Measurements from ENCODE around the gene C2orf80. TPM values are rescaled to one million over a fixed set of nuclear protein-coding genes. Genes with fewer than 3 reads are reported as not detected.

Gene C2orf80
- total RNA-seq, 1 donor from 2014 or later = not detected

DNA sequence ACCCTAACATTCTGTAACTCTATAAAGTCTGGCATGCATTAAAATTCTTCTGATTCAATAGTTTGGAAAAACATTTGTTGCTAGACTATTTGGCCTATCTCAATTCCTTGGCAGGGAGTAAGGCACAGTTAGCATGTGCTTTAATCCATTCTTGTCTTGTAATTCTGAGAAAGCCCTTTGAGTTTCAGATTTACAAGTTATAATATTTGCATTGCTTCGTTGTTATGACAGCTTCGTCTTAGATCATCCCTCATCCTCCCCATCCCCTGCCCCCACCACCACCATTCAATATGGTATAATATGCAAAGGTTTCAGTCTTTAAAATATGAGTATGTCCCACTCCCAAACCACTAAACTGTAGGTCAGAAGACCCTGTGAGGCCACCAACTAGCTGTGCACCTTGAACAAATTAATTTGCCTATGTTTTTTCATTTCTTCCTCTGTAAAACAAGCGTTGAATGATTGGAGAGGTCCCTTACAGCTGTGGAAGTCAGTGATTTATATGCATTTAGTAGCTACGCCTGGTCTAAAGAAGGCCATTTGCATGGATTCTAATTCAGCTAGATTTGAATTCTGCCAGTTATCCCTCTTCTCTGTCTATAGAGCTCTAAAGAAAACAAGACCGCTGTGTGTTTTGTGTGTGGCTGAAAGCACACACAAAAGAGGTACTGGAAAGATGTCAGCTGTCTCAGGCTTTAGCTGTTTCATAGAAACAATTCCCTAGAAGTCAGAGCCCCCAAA, 591 bp downstream of the C2orf80 start:
- Histone ChIP-seq H3F3A (ENCODE audit: low read depth) (peaks cover 29% of the 10 kb centered on the region), H2AFZ (replicated peaks) (peak overlapping the region; percentile 89), H3K79me2 (ENCODE audit: low read depth) (no peaks in the 10 kb centered on the region), H3K27me3 (no peaks in the 10 kb centered on the region), H3K36me3 (no peaks in the 10 kb centered on the region), H3K27ac (peak overlapping the region; percentile 71), H3K9ac (no peak overlapping the region), H3K4me3 (peak overlapping the region; percentile 18), H3K4me2 (peak overlapping the region; percentile 70), H3K4me1 (peaks cover 55% of the 10 kb centered on the region), H4K20me1 (ENCODE audit: low read depth) (no peaks in the 10 kb centered on the region), H3K9me3 (ENCODE audit: low read depth) (no peaks in the 10 kb centered on the region)
- Mint-ChIP-seq H3K4me1 (peaks cover 65% of the 10 kb centered on the region), H3K4me3 (peak overlapping the region; percentile 83), H3K27me3 (ENCODE audit: insufficient read depth, low read depth) (peaks cover 5% of the 10 kb centered on the region), H3K9me3 (no peaks in the 10 kb centered on the region), H3K27ac (peak overlapping the region; percentile 75), H3K36me3 (no peaks in the 10 kb centered on the region)
- DNase-seq (ENCODE audit: low spot score) = peak; percentile 43
- TF ChIP-seq EZH2 (IDR thresholded peaks at IDR 0.05) (no peak), EZH2phosphoT487 (IDR thresholded peaks at IDR 0.05) (no peak), CTCF (IDR thresholded peaks at IDR 0.05) (no peak)

DNA sequence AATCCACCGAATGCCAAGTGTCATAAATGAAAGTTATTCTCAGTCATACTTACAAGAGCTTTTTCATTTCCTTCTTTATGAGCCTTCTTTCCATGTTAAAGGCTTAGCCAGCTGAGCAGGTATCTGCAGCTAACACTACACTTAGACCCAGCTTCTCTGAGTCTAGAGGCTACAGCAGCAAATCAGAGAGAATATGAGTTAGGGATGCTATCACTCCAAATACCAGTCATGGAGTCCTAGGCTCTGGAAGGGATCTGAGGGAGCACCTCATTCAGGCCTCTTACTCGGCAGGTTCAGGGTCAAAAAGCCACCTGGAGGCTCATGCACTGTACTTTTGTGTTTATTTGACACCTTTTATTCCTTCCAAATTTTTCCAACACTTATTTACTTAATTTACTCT, 2.9 kb downstream of the C2orf80 start:
- no peaks in the 10 kb centered on the region for H3K36me3 Mint-ChIP-seq
- no peaks in the 10 kb centered on the region for H3K27me3 ChIP-seq
- peaks cover 46% of the 10 kb centered on the region for H3F3A ChIP-seq (ENCODE audit: low read depth)
- TF ChIP-seq EZH2phosphoT487 (IDR thresholded peaks at IDR 0.05) (no peak), CTCF (IDR thresholded peaks at IDR 0.05) (no peak), EZH2 (IDR thresholded peaks at IDR 0.05) (no peak)
- H3K4me3 Mint-ChIP-seq = no peak overlapping the region
- H3K9ac ChIP-seq = no peak overlapping the region
- H3K4me1 Mint-ChIP-seq = peaks cover 72% of the 10 kb centered on the region
- H2AFZ ChIP-seq (replicated peaks) = peak overlapping the region; percentile 44
- no peaks in the 10 kb centered on the region for H3K9me3 Mint-ChIP-seq
- peaks cover 5% of the 10 kb centered on the region for H3K27me3 Mint-ChIP-seq (ENCODE audit: insufficient read depth, low read depth)
- no peaks in the 10 kb centered on the region for H4K20me1 ChIP-seq (ENCODE audit: low read depth)
- H3K4me3 ChIP-seq = no peak overlapping the region
- H3K79me2 ChIP-seq (ENCODE audit: low read depth) = no peaks in the 10 kb centered on the region
- peak overlapping the region; percentile 14 for H3K4me2 ChIP-seq
- H3K36me3 ChIP-seq = no peaks in the 10 kb centered on the region
- no peak overlapping the region for H3K27ac ChIP-seq
- H3K4me1 ChIP-seq = peaks cover 69% of the 10 kb centered on the region
- no peaks in the 10 kb centered on the region for H3K9me3 ChIP-seq (ENCODE audit: low read depth)
- H3K27ac Mint-ChIP-seq = no peak overlapping the region
- DNase-seq (ENCODE audit: low spot score) = no peak

- Histone ChIP-seq H3F3A (ENCODE audit: low read depth) (peaks cover 46% of the 10 kb centered on the region), H3K27ac (no peak overlapping the region), H3K9me3 (ENCODE audit: low read depth) (no peaks in the 10 kb centered on the region), H3K36me3 (no peaks in the 10 kb centered on the region), H3K79me2 (ENCODE audit: low read depth) (no peaks in the 10 kb centered on the region), H2AFZ (replicated peaks) (peak overlapping the region; percentile 65), H4K20me1 (ENCODE audit: low read depth) (no peaks in the 10 kb centered on the region), H3K4me2 (peak overlapping the region; percentile 14), H3K4me1 (peaks cover 69% of the 10 kb centered on the region), H3K9ac (no peak overlapping the region), H3K27me3 (no peaks in the 10 kb centered on the region), H3K4me3 (no peak overlapping the region)
- Mint-ChIP-seq H3K27ac (no peak overlapping the region), H3K9me3 (no peaks in the 10 kb centered on the region), H3K4me1 (peaks cover 72% of the 10 kb centered on the region), H3K27me3 (ENCODE audit: insufficient read depth, low read depth) (peaks cover 5% of the 10 kb centered on the region), H3K36me3 (no peaks in the 10 kb centered on the region), H3K4me3 (no peak overlapping the region)
- TF ChIP-seq EZH2 (IDR thresholded peaks at IDR 0.05) (no peak), EZH2phosphoT487 (IDR thresholded peaks at IDR 0.05) (no peak), CTCF (IDR thresholded peaks at IDR 0.05) (no peak)
- no peak for DNase-seq (ENCODE audit: low spot score)
Measured at GRCh38 chr2:208186465-208186864, 3.4 kb downstream of the C2orf80 start.
